Breast epithelium (tissue), 3 donors: ENCODE measurements around the gene DNAH3.

Source experiments
- CTCF ChIP-seq, 3 donors: fragments of 450-650 bp; IDR thresholded peaks; one replicate each; pipeline ENCODE4 v1.5.1; 2016 to 2017; ENCODE audit warnings: antibody characterized with exemption in 3 of 3, mild to moderate bottlenecking in 3 of 3, moderate library complexity in 3 of 3
- POLR2A ChIP-seq: fragments of 450-650 bp; IDR thresholded peaks from one replicate; pipeline ENCODE4 v1.6.1; 2016; ENCODE audit warnings: antibody characterized with exemption, mild to moderate bottlenecking, moderate library complexity

GRCh38 chr16:20899477-20900298, 251.0 kb downstream of the DNAH3 start:
- no peak for TF ChIP-seq POLR2A
- no peak for TF ChIP-seq CTCF (IDR thresholded peaks at IDR 0.05)
